HEK293 (cell line): Measurements from ENCODE around the gene ZNF367.

ENCODE experiments used
- BCL11B ChIP-seq: fragments of 450-650 bp; formaldehyde crosslinking; IDR thresholded peaks from 2 replicates; pipeline ENCODE4 v1.5.1; 2016; ENCODE audit warnings: low read depth, missing biosample characterization, missing genetic modification characterization
- GFI1B ChIP-seq: fragments of 450-650 bp; formaldehyde crosslinking; IDR thresholded peaks from 2 replicates; pipeline ENCODE4 v1.5.1; 2016; ENCODE audit warnings: missing biosample characterization, missing genetic modification characterization
- GLIS2 ChIP-seq: fragments of 450-650 bp; formaldehyde crosslinking; IDR thresholded peaks from 2 replicates; pipeline ENCODE4 v1.5.1; 2016; ENCODE audit warnings: missing biosample characterization, missing genetic modification characterization
- HOXA7 ChIP-seq: sonication (generic); formaldehyde crosslinking; IDR thresholded peaks from 2 replicates; pipeline ENCODE4 v1.8.1; 2022; ENCODE audit warnings: missing genetic modification reagents, borderline replicate concordance
- KLF10 ChIP-seq: fragments of 450-650 bp; IDR thresholded peaks from 2 replicates; pipeline ENCODE4 v1.5.1; 2018; ENCODE audit warnings: missing biosample characterization, mild to moderate bottlenecking, missing genetic modification characterization
- KLF7 ChIP-seq: fragments of 450-650 bp; formaldehyde crosslinking; IDR thresholded peaks from 2 replicates; pipeline ENCODE4 v1.5.1; 2016; ENCODE audit warnings: missing biosample characterization, missing genetic modification characterization, borderline replicate concordance
- MEIS1 ChIP-seq: sonication (generic); formaldehyde crosslinking; IDR thresholded peaks from 2 replicates; pipeline ENCODE4 v1.8.1; 2022; ENCODE audit warnings: missing genetic modification reagents, mild to moderate bottlenecking, borderline replicate concordance
- REPIN1 ChIP-seq: fragments of 450-650 bp; formaldehyde crosslinking; IDR thresholded peaks from 2 replicates; pipeline ENCODE4 v1.5.1; 2017; ENCODE audit warnings: missing biosample characterization, missing genetic modification characterization, low read depth
- SALL2 ChIP-seq: fragments of 450-650 bp; formaldehyde crosslinking; IDR thresholded peaks from 2 replicates; pipeline ENCODE4 v1.5.0; 2017; ENCODE audit warnings: missing biosample characterization, mild to moderate bottlenecking, missing genetic modification characterization, borderline replicate concordance
- SCRT1 ChIP-seq: fragments of 450-650 bp; formaldehyde crosslinking; IDR thresholded peaks from 2 replicates; pipeline ENCODE4 v1.5.1; 2016; ENCODE audit warnings: missing biosample characterization, missing genetic modification characterization, borderline replicate concordance
- ZBTB10 ChIP-seq: fragments of 450-650 bp; formaldehyde crosslinking; IDR thresholded peaks from 2 replicates; pipeline ENCODE4 v1.5.1; 2016; ENCODE audit warnings: missing biosample characterization, missing genetic modification characterization
- ZBTB49 ChIP-seq: fragments of 450-650 bp; formaldehyde crosslinking; IDR thresholded peaks from 2 replicates; pipeline ENCODE4 v1.5.1; 2016; ENCODE audit warnings: missing biosample characterization, missing genetic modification characterization, low read depth
- ZFP37 ChIP-seq: fragments of 450-650 bp; formaldehyde crosslinking; IDR thresholded peaks from 2 replicates; pipeline ENCODE4 v1.5.1; 2016; ENCODE audit warnings: missing biosample characterization, missing genetic modification characterization
- ZNF10 ChIP-seq: fragments of 450-650 bp; formaldehyde crosslinking; IDR thresholded peaks from 2 replicates; pipeline ENCODE4 v1.5.1; 2017; ENCODE audit warnings: missing biosample characterization, missing genetic modification characterization
- ZNF138 ChIP-seq: fragments of 450-650 bp; formaldehyde crosslinking; IDR thresholded peaks from 2 replicates; pipeline ENCODE4 v1.5.1; 2016; ENCODE audit warnings: missing biosample characterization, missing genetic modification characterization, borderline replicate concordance
- ZNF157 ChIP-seq: fragments of 450-650 bp; formaldehyde crosslinking; IDR thresholded peaks from 2 replicates; pipeline ENCODE4 v1.5.1; 2016; ENCODE audit warnings: missing biosample characterization, missing genetic modification characterization
- ZNF19 ChIP-seq: fragments of 450-650 bp; formaldehyde crosslinking; IDR thresholded peaks from 2 replicates; pipeline ENCODE4; 2016; ENCODE audit warnings: missing biosample characterization, missing genetic modification characterization, low read depth
- ZNF202 ChIP-seq: fragments of 450-650 bp; formaldehyde crosslinking; IDR thresholded peaks from 2 replicates; pipeline ENCODE4 v1.5.1; 2016; ENCODE audit warnings: missing biosample characterization, missing genetic modification characterization, borderline replicate concordance
- ZNF211 ChIP-seq: fragments of 450-650 bp; formaldehyde crosslinking; IDR thresholded peaks from 2 replicates; pipeline ENCODE4 v1.5.1; 2016; ENCODE audit warnings: low read depth, missing biosample characterization, missing genetic modification characterization
- ZNF214 ChIP-seq: fragments of 450-650 bp; formaldehyde crosslinking; IDR thresholded peaks from 2 replicates; pipeline ENCODE4 v1.5.1; 2017; ENCODE audit warnings: missing biosample characterization, mild to moderate bottlenecking, missing genetic modification characterization, borderline replicate concordance
- ZNF274 ChIP-seq, 2 experiments: fragments of 200-500 bp in 1 of 2; fragments of 450-650 bp in 1 of 2; sonication (Bioruptor generic) in 1 of 2; formaldehyde crosslinking in 1 of 2; IDR thresholded peaks; 2 replicates each; pipeline versions ENCODE4 v1.5.1 to v1.6.1; 2014 to 2016; ENCODE audit warnings: borderline replicate concordance in 1 of 2, inconsistent platforms in 1 of 2, low read length in 1 of 2, missing biosample characterization in 1 of 2, missing genetic modification characterization in 1 of 2
- ZNF433 ChIP-seq: fragments of 450-650 bp; formaldehyde crosslinking; IDR thresholded peaks from 2 replicates; pipeline ENCODE4 v1.5.1; 2016; ENCODE audit warnings: missing biosample characterization, missing genetic modification characterization, low read depth
- ZNF544 ChIP-seq: fragments of 450-650 bp; formaldehyde crosslinking; IDR thresholded peaks from 2 replicates; pipeline ENCODE4 v1.5.0; 2017; ENCODE audit warnings: missing biosample characterization, missing genetic modification characterization
- ZNF670 ChIP-seq: fragments of 450-650 bp; formaldehyde crosslinking; IDR thresholded peaks from 2 replicates; pipeline ENCODE4 v1.5.1; 2016; ENCODE audit warnings: missing biosample characterization, missing genetic modification characterization, low read depth
- ZNF704 ChIP-seq: fragments of 450-650 bp; formaldehyde crosslinking; IDR thresholded peaks from 2 replicates; pipeline ENCODE4 v1.5.1; 2016; ENCODE audit warnings: missing biosample characterization, missing genetic modification characterization
- ZSCAN16 ChIP-seq: fragments of 450-650 bp; formaldehyde crosslinking; IDR thresholded peaks from 2 replicates; pipeline ENCODE4 v1.5.1; 2016; ENCODE audit warnings: missing biosample characterization, missing genetic modification characterization
- ZSCAN4 ChIP-seq: fragments of 450-650 bp; formaldehyde crosslinking; IDR thresholded peaks from 2 replicates; pipeline ENCODE4 v1.5.1; 2017; ENCODE audit warnings: missing biosample characterization, missing genetic modification characterization
- ZSCAN5A ChIP-seq: fragments of 450-650 bp; formaldehyde crosslinking; IDR thresholded peaks from 2 replicates; pipeline ENCODE4 v1.5.1; 2016; ENCODE audit warnings: missing biosample characterization, missing genetic modification characterization

The ZNF367 gene

GRCh38 chr9:96418920-96419690, 935 bp upstream of the ZNF367 start (continued):
- TF ChIP-seq ZNF433 (tag by site-specific recombination) (no peak), HOXA7 (CRISPR knock-in tag) (no peak), GLIS2 (no peak), ZNF138 (tag by site-specific recombination) (no peak), SCRT1 (tag by site-specific recombination) (no peak), ZBTB49 (tag by site-specific recombination) (no peak), ZNF10 (no peak), ZBTB10 (0 out of 2 replicates have a peak, but pooled peaks have one; percentile 34), ZNF704 (tag by site-specific recombination) (no peak), ZSCAN16 (tag by site-specific recombination) (no peak), SALL2 (tag by site-specific recombination) (no peak), MEIS1 (no peak), BCL11B (tag by site-specific recombination) (no peak), GFI1B (tag by site-specific recombination) (no peak), ZFP37 (tag by site-specific recombination) (no peak), ZNF544 (no peak), ZNF157 (tag by site-specific recombination) (no peak), ZNF670 (tag by site-specific recombination) (no peak), ZNF214 (no peak), ZNF274 (IDR thresholded peaks at IDR 0.05; ENCODE audit: low read length) (no peak), ZNF274 (tag by site-specific recombination; IDR thresholded peaks at IDR 0.05; ENCODE audit: borderline replicate concordance) (no peak), ZSCAN5A (tag by site-specific recombination) (no peak), ZSCAN4 (tag by site-specific recombination) (no peak), REPIN1 (no peak), KLF10 (tag by site-specific recombination) (no peak), ZNF202 (no peak), ZNF19 (no peak), KLF7 (peak; percentile 64), ZNF211 (tag by site-specific recombination) (no peak)
